DMS153 (cell line): ENCODE measurements around the gene GGT1.
"Not testable (repeated sequence)": the region's sequence is repeated elsewhere in the genome, so short reads cannot be mapped to it uniquely, and the experiment has no call there.

Experiments used
- DNase-seq: peaks from one replicate; lab custom pipeline; 2025; lab: John Stamatoyannopoulos, UW

GGT1 gene

GRCh38 chr22:24642307-24642706 is 39.3 kb downstream of the GGT1 start:
- DNase-seq = not testable (repeated sequence)

GRCh38 chr22:24644409-24644808 is 41.4 kb downstream of the GGT1 start:
- DNase-seq = not testable (repeated sequence)

GRCh38 chr22:24645408-24646399 is 42.7 kb downstream of the GGT1 start:
- not testable (repeated sequence) for DNase-seq

GRCh38 chr22:24646756-24647155 is 43.8 kb downstream of the GGT1 start:
- not testable (repeated sequence) for DNase-seq

GRCh38 chr22:24649371-24649770 is 46.4 kb downstream of the GGT1 start:
- not testable (repeated sequence) for DNase-seq

- DNase-seq = not testable (repeated sequence)
Observed at GRCh38 chr22:24650884-24651283, 47.9 kb downstream of the GGT1 start.

GRCh38 chr22:24665395-24665794 is 62.4 kb downstream of the GGT1 start:
- DNase-seq = not testable (repeated sequence)

- DNase-seq = not testable (repeated sequence)
Observed at GRCh38 chr22:24667904-24668303, 64.9 kb downstream of the GGT1 start.

- not testable (repeated sequence) for DNase-seq
Observed at GRCh38 chr22:24672532-24672931, 69.5 kb downstream of the GGT1 start.
